Mesenchymal stem cell (in vitro differentiated cells and primary cell): ENCODE measurements around the gene NUP205.

Source experiments
- DNase-seq: peaks from one replicate; pipeline ENCODE4 v3.0.0-alpha.2; 2013
- H2AFZ ChIP-seq: one replicate; pipeline ENCODE4 v1.6.1; 2013; ENCODE audit warnings: low read depth, mild to moderate bottlenecking, control low read depth, inconsistent platforms, low read length, moderate library complexity
- H2AK5ac ChIP-seq: 2 replicates; pipeline ENCODE4 v1.6.1; 2013; ENCODE audit warnings: low read length, moderate library complexity, mild to moderate bottlenecking, inconsistent platforms; ENCODE audit not compliant: severe bottlenecking
- H2BK120ac ChIP-seq: one replicate; pipeline ENCODE4 v1.6.1; 2013; ENCODE audit warnings: low read depth, mild to moderate bottlenecking, inconsistent platforms, low read length, moderate library complexity
- H2BK12ac ChIP-seq, 2 experiments: one replicate each; pipeline ENCODE4 v1.6.1; 2013; ENCODE audit warnings: inconsistent platforms in 2 of 2, low read length in 2 of 2, mild to moderate bottlenecking in 2 of 2, moderate library complexity in 2 of 2, control low read depth in 1 of 2
- H2BK15ac ChIP-seq: one replicate; pipeline ENCODE4 v1.6.1; 2013; ENCODE audit warnings: mild to moderate bottlenecking, low read depth, inconsistent platforms; ENCODE audit not compliant: poor library complexity, severe bottlenecking
- H2BK5ac ChIP-seq: 2 replicates; pipeline ENCODE4 v1.6.1; 2013; ENCODE audit warnings: low read depth, mild to moderate bottlenecking, low read length, control low read depth, inconsistent platforms; ENCODE audit not compliant: poor library complexity, severe bottlenecking
- H3K14ac ChIP-seq, 2 experiments: one replicate each; pipeline ENCODE4 v1.6.1; 2013; ENCODE audit warnings: inconsistent platforms in 2 of 2, low read length in 2 of 2, control low read depth in 1 of 2, mild to moderate bottlenecking in 1 of 2, moderate library complexity in 1 of 2
- H3K18ac ChIP-seq, 2 experiments: one replicate each; pipeline ENCODE4 v1.6.1; 2013; ENCODE audit warnings: inconsistent platforms in 2 of 2, low read length in 2 of 2, control low read depth in 1 of 2, low read depth in 1 of 2, mild to moderate bottlenecking in 1 of 2
- H3K23ac ChIP-seq, 2 experiments: one replicate each; pipeline ENCODE4 v1.6.1; 2013; ENCODE audit warnings: inconsistent platforms in 2 of 2, low read length in 2 of 2, mild to moderate bottlenecking in 2 of 2, moderate library complexity in 2 of 2, control low read depth in 1 of 2
- H3K27ac ChIP-seq: 2 replicates; pipeline ENCODE4 v1.5.1; 2013; ENCODE audit warnings: mild to moderate bottlenecking, moderate library complexity, low read length, control low read depth, inconsistent platforms; ENCODE audit not compliant: poor library complexity, severe bottlenecking
- H3K27me3 ChIP-seq, 2 experiments: 2 replicates each; pipeline versions ENCODE4 v1.6.1 to v1.7.0; 2013; ENCODE audit warnings: low read length in 2 of 2, mild to moderate bottlenecking in 2 of 2, moderate library complexity in 2 of 2, control low read depth in 1 of 2, inconsistent platforms in 1 of 2; ENCODE audit not compliant: control insufficient read depth in 1 of 2, insufficient read depth in 1 of 2
- H3K36me3 ChIP-seq, 2 experiments: 2 replicates each; pipeline versions ENCODE4 v1.6.1 to v1.7.0; 2013; ENCODE audit warnings: low read length in 2 of 2, control low read depth in 1 of 2, inconsistent platforms in 1 of 2, low read depth in 1 of 2, mild to moderate bottlenecking in 1 of 2; ENCODE audit not compliant: insufficient read depth in 2 of 2, control insufficient read depth in 1 of 2
- H3K4ac ChIP-seq, 2 experiments: one replicate each; pipeline ENCODE4 v1.6.1; 2013; ENCODE audit warnings: inconsistent platforms in 2 of 2, low read length in 2 of 2, mild to moderate bottlenecking in 2 of 2, moderate library complexity in 2 of 2, control low read depth in 1 of 2, low read depth in 1 of 2
- H3K4me1 ChIP-seq: 2 replicates; pipeline ENCODE4 v1.6.1; 2013; ENCODE audit warnings: low read depth, low read length, control low read depth; ENCODE audit not compliant: control insufficient read depth, insufficient read depth
- H3K4me2 ChIP-seq: 2 replicates; pipeline ENCODE4 v1.6.1; 2013; ENCODE audit warnings: low read length, mild to moderate bottlenecking, inconsistent platforms; ENCODE audit not compliant: poor library complexity, severe bottlenecking
- H3K4me3 ChIP-seq, 2 experiments: 2 replicates each; pipeline versions ENCODE4 v1.5.1 to v1.7.0; 2013; ENCODE audit warnings: low read length in 2 of 2, mild to moderate bottlenecking in 2 of 2, control low read depth in 1 of 2, low read depth in 1 of 2; ENCODE audit not compliant: insufficient read depth in 1 of 2
- H3K79me1 ChIP-seq: replicated peaks from 2 replicates; pipeline ENCODE4 v1.6.1; 2013; ENCODE audit warnings: mild to moderate bottlenecking, control low read depth, low read length, inconsistent platforms; ENCODE audit not compliant: poor library complexity, severe bottlenecking
- H3K9ac ChIP-seq: 2 replicates; pipeline ENCODE4 v1.7.0; 2013; ENCODE audit warnings: mild to moderate bottlenecking, low read length, moderate library complexity
- H3K9me3 ChIP-seq: 2 replicates; pipeline ENCODE4 v1.7.0; 2013; ENCODE audit warnings: mild to moderate bottlenecking, low read length; ENCODE audit not compliant: control insufficient read depth
- H4K8ac ChIP-seq: one replicate; pipeline ENCODE4 v1.6.1; 2013; ENCODE audit warnings: inconsistent platforms, mild to moderate bottlenecking, low read length, moderate library complexity
- H4K91ac ChIP-seq: one replicate; pipeline ENCODE4 v1.6.1; 2013; ENCODE audit warnings: mild to moderate bottlenecking, low read length, inconsistent platforms
- WGBS: methylation state at CpG from one replicate; pipeline ENCODE4 v1.1.7; 2013; ENCODE audit warnings: mixed read lengths; 5-methylcytosine and 5-hydroxymethylcytosine counted together

The NUP205 gene

DNA sequence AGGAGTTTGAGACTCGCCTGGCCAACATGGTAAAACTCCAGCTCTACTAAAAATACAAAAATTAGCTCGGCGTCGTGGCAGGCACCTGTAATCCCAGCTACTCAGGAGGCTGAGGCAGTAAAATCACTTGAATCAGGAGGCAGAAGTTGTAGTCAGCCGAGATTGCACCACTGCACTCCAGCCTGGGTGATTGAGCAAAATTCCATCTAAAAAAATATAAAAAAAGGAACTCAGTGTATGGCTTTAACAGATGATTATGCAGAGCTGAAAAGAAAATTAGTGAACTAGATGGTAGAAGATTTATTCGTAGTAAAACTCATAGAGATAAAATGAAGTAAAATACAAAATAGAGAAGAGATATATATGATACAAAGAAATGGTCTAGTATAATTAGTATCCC lies 35.2 kb upstream of the NUP205 start:
- no peak overlapping the region for H2BK12ac ChIP-seq
- H4K8ac ChIP-seq = no peak overlapping the region
- no peak overlapping the region for H2BK15ac ChIP-seq
- no peak overlapping the region for H3K9ac ChIP-seq
- H3K36me3 ChIP-seq = no peaks in the 10 kb centered on the region
- no peak overlapping the region for H2AFZ ChIP-seq
- H3K4ac ChIP-seq = no peak overlapping the region
- H3K4me2 ChIP-seq = no peak overlapping the region
- no peak overlapping the region for H3K23ac ChIP-seq
- 89% methylated on average over 4 of the region's 6 CpGs for WGBS
- no peak for DNase-seq
- H3K4me1 ChIP-seq = no peaks in the 10 kb centered on the region
- H4K91ac ChIP-seq = no peak overlapping the region
- H3K27me3 ChIP-seq = no peaks in the 10 kb centered on the region
- no peak overlapping the region for H3K27ac ChIP-seq
- no peaks in the 10 kb centered on the region for H3K79me1 ChIP-seq
- H3K14ac ChIP-seq = no peak overlapping the region
- H3K4me3 ChIP-seq = no peak overlapping the region
- no peak overlapping the region for H2BK5ac ChIP-seq
- H3K9me3 ChIP-seq = no peaks in the 10 kb centered on the region
- H2BK120ac ChIP-seq = no peak overlapping the region
- H3K18ac ChIP-seq = no peak overlapping the region
- no peak overlapping the region for H2AK5ac ChIP-seq

DNA sequence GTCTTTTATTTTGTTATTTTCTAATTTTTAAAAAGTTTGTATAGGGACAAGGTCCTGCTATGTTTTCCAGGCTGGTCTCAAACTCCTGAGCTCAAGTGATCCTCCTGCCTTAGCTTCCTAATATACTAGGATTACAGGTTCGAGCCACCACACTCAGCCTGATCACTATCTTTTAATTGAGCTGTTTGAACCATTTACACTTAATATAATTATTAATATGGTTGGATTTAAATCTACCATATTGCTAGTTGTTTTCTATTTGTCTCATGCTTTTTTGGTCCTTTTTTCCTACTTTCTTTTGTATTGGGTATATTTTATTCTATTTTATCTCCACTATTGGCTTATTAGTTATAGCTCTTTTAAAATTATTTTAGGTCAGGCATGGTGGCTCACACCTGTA lies 34.6 kb upstream of the NUP205 start:
- no CpG with 5 or more reads among the region's 1 CpG for WGBS
- Histone ChIP-seq H3K4me1 (no peaks in the 10 kb centered on the region), H2BK5ac (no peak overlapping the region), H3K18ac (no peak overlapping the region), H4K8ac (no peak overlapping the region), H3K79me1 (no peaks in the 10 kb centered on the region), H2BK120ac (no peak overlapping the region), H3K27me3 (no peaks in the 10 kb centered on the region), H2BK12ac (no peak overlapping the region), H3K36me3 (no peaks in the 10 kb centered on the region), H3K4me2 (no peak overlapping the region), H3K4ac (no peak overlapping the region), H2BK15ac (no peak overlapping the region), H3K23ac (no peak overlapping the region), H2AFZ (no peak overlapping the region), H3K27ac (no peak overlapping the region), H3K9me3 (no peaks in the 10 kb centered on the region), H3K4me3 (no peak overlapping the region), H3K14ac (no peak overlapping the region), H2AK5ac (no peak overlapping the region), H3K9ac (no peak overlapping the region), H4K91ac (no peak overlapping the region)
- DNase-seq = no peak

DNA sequence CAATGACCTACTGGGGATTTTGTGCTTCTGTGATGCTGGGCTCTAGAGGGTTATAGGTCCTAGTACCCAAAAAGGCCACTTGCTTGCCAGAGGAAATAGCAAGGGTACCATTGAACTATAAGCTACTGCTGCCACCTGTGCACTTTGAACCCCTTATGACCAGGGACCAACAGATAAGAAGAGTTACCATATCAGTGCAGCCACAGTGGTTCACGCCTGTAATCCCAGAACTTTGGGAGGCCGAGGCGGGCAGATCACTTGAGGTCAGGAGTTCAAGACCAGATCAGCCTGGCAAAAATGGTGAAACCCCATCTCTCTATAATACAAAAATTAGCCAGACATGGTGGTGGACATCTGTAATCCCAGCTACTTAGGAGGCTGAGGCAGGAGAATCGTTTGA lies 32.3 kb upstream of the NUP205 start:
- no peak overlapping the region for H3K9ac ChIP-seq
- H3K36me3 ChIP-seq = no peaks in the 10 kb centered on the region
- no peak overlapping the region for H3K14ac ChIP-seq
- no peaks in the 10 kb centered on the region for H3K9me3 ChIP-seq
- no peak overlapping the region for H3K4ac ChIP-seq
- no peak overlapping the region for H2BK15ac ChIP-seq
- H3K4me2 ChIP-seq = no peak overlapping the region
- DNase-seq = no peak
- no peak overlapping the region for H4K91ac ChIP-seq
- H2BK12ac ChIP-seq = no peak overlapping the region
- H3K79me1 ChIP-seq = no peaks in the 10 kb centered on the region
- H3K18ac ChIP-seq = no peak overlapping the region
- no peaks in the 10 kb centered on the region for H3K4me1 ChIP-seq
- peaks cover 0 to 4% of the 10 kb centered on the region in 2 experiments for H3K27me3 ChIP-seq
- no peak overlapping the region for H2AK5ac ChIP-seq
- no peak overlapping the region for H3K4me3 ChIP-seq
- WGBS = 96% methylated on average over 4 of the region's 4 CpGs
- no peak overlapping the region for H2BK120ac ChIP-seq
- H4K8ac ChIP-seq = no peak overlapping the region
- no peak overlapping the region for H3K23ac ChIP-seq
- H2AFZ ChIP-seq = no peak overlapping the region
- H2BK5ac ChIP-seq = no peak overlapping the region
- no peak overlapping the region for H3K27ac ChIP-seq

- 83% methylated on average over 3 of the region's 3 CpGs for WGBS
- Histone ChIP-seq H3K27me3 (peaks cover 5 to 6% of the 10 kb centered on the region in 2 experiments), H2BK15ac (no peak overlapping the region), H3K18ac (no peak overlapping the region), H2BK120ac (no peak overlapping the region), H3K27ac (no peak overlapping the region), H2BK12ac (no peak overlapping the region), H3K79me1 (no peaks in the 10 kb centered on the region), H3K4me1 (no peaks in the 10 kb centered on the region), H3K4me2 (no peak overlapping the region), H2AK5ac (no peak overlapping the region), H3K9ac (no peak overlapping the region), H3K4me3 (no peak overlapping the region), H3K9me3 (no peaks in the 10 kb centered on the region), H3K23ac (no peak overlapping the region), H3K4ac (no peak overlapping the region), H4K91ac (no peak overlapping the region), H3K14ac (no peak overlapping the region), H2AFZ (no peak overlapping the region), H4K8ac (no peak overlapping the region), H3K36me3 (no peaks in the 10 kb centered on the region), H2BK5ac (no peak overlapping the region)
- no peak for DNase-seq
These were observed 30.7 kb upstream of the NUP205 start for GRCh38 chr7:135527025-135527424.
